ENCODE measurements around the gene AP1M1.

The AP1M1 gene

GRCh38 chr19:16185768-16186123, 12.0 kb upstream of the AP1M1 start:
- DNase-seq, result peak; percentile 63

- DNase-seq, result no peak
These were observed 9.2 kb upstream of the AP1M1 start for GRCh38 chr19:16188521-16188920.

- no peak for DNase-seq
These were observed 7.5 kb upstream of the AP1M1 start for GRCh38 chr19:16190198-16190597.

- DNase-seq, result no peak
These were observed 7.0 kb upstream of the AP1M1 start for GRCh38 chr19:16190736-16191135.

- no peak for DNase-seq
These were observed 6.3 kb upstream of the AP1M1 start for GRCh38 chr19:16191216-16191908.

GRCh38 chr19:16193466-16193865, 4.2 kb upstream of the AP1M1 start:
- DNase-seq, result no peak

- DNase-seq, result no peak
These were observed 506 bp upstream of the AP1M1 start for GRCh38 chr19:16197188-16197621.

GRCh38 chr19:16198370-16198651, 600 bp downstream of the AP1M1 start:
- no peak for DNase-seq

GRCh38 chr19:16199275-16199932, 1.7 kb downstream of the AP1M1 start:
- DNase-seq, result no peak

- no peak for DNase-seq
These were observed 2.6 kb downstream of the AP1M1 start for GRCh38 chr19:16200038-16201010.

GRCh38 chr19:16201011-16201391, 3.3 kb downstream of the AP1M1 start:
- no peak for DNase-seq

GRCh38 chr19:16202320-16203255, 4.9 kb downstream of the AP1M1 start:
- no peak for DNase-seq

GRCh38 chr19:16203256-16204004, 5.7 kb downstream of the AP1M1 start:
- no peak for DNase-seq

- no peak for DNase-seq
These were observed 6.2 kb downstream of the AP1M1 start for GRCh38 chr19:16204005-16204294.

GRCh38 chr19:16205205-16206045, 7.7 kb downstream of the AP1M1 start:
- DNase-seq, result no peak

GRCh38 chr19:16206046-16206605, 8.4 kb downstream of the AP1M1 start:
- no peak for DNase-seq

- no peak for DNase-seq
These were observed 8.9 kb downstream of the AP1M1 start for GRCh38 chr19:16206637-16207036.

- no peak for DNase-seq
These were observed 9.4 kb downstream of the AP1M1 start for GRCh38 chr19:16207063-16207462.

- DNase-seq, result no peak
These were observed 9.8 kb downstream of the AP1M1 start for GRCh38 chr19:16207490-16208025.

GRCh38 chr19:16208064-16208759, 10.5 kb downstream of the AP1M1 start:
- DNase-seq, result no peak
